Stimulated activated naive CD4-positive, alpha-beta T cell (primary cell): ENCODE data around the gene TSPAN31.

Experiments
- DNase-seq, 6 experiments: peaks; one replicate each; lab custom pipeline; 2025; lab: John Stamatoyannopoulos, UW

The TSPAN31 gene

DNA sequence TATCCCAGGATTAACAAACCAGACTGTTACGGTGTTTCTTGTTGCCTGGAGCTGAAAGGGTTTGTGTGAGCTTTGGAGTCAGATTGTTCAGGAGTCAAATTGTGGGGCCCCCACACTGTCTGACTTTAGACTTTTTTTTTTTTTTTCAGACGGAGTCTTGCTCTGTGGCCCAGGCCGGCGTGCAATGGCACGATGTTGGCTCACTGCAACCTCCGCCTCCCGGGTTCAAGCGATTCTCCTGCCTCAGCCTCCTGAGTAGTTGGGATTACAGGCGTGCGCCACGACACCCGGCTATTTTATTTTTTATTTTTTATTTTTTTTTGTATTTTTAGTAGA lies 38.6 kb downstream of the TSPAN31 start:
- DNase-seq, result no peak

DNA sequence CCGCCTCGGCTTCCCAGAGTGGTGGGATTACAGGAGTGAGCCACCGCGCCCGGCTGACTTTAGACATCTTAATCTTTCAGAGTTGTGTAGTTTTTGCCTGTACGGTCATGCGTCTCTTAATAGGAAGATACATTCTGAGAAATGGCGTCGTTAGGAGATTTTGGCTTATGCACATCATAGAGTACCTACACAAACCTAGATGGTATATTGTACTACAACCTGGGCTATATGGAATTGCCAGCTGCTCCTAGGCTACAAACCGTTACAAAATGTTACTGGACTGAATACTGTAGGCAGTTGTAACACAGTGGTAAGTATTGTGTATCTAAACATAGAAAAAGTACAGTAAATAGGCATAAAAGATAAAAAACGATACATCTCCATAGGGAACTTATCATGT lies 39.0 kb downstream of the TSPAN31 start:
- DNase-seq, result no peak

DNA sequence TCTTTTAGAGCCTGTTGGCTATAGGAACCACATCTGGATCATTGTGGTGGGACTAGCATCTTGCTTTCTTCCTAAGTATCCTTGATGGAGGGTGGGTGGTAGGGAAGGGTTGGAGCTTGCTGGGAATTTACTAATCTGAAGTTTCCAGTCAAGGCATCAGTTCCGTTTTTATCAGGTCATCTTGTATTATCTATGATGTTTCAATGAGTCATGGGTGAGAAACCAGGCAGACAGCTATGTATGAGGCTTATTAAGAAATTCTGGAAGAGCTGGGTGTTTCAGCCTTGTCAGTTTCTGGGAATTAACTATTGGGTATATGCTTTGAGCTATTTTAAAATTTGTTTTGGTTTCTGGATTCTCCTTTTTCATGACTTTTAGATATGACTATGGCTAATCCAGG lies 49.1 kb downstream of the TSPAN31 start:
- no peak for DNase-seq

DNA sequence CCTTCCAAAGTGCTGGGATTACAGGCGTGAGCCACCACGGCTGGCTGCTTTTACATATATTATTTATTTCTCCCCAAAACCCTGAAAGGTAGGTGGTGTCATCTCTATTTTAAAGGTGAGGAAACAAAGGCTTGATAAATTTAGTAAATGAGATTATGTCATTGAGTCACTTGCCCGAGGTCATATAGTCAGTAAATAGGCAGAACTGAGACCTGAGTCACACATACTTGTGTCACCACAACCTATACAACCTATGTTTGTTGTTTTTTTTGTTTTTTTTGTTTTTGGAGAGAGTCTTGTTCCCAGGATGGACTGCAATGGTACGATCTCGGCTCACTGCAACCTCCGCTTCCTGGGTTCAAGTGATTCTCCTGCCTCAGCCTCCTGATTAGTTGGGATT lies 50.5 kb downstream of the TSPAN31 start:
- no peak for DNase-seq

DNA sequence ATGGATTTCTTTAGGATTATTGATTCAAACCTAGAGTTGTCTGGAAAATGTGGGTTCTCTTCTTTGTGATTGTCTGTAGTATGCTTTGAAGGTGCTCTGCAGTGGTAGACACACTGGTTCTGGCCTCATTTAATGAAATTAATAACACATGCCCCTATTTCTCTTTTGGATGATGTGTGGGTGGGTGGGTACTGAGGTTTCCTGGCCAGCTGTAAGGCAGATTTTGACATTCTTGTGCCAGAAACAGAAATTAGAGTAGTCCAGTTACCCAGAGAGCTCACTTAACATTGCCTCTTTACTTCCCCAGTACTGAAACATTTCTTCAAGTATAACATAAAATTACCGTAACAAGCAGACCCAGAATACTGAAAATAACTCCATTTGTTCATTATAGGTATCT lies 52.2 kb downstream of the TSPAN31 start:
- DNase-seq, result no peak

DNA sequence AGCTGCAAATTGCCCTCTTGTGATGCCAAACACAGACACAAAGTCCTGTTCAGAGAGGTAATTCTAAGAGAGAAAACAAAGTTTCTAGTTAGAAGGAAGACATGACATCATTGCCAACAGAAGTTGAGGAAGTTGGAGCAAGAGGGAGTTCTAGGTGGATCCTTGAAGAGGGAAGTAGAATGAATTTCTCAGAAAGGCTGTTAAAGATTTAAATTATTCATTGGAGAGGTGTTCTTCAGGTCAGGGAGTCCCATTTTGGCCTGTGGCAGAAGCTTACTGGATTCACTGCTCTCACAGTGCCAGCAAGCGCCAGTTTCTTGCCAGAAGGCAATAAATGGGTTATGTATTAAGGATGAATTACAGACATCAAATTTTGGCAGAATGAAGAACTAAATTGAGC lies 53.1 kb downstream of the TSPAN31 start:
- DNase-seq, result no peak
